ENCODE results near the gene PIGW.

DNA sequence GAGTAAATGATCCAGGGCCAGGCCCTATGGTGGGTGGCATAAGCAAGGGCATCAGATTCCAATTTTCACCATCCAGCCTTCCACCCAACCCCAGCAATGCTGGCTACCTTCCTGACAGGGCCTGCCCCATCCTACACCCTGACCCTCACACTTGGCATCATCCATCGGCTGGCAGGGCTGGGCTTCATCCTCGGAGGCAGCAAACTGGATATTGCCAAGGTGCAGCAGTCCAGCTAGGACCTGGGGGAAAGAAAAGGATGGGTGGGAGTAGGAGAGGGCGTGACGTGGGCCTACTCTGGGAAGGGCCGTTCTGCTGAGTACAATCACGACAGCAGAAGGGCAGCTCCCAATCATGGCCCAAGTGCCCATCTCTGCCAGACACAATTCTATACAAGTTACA is 23.6 kb upstream of the PIGW start:
- TF ChIP-seq, protein P1, sequence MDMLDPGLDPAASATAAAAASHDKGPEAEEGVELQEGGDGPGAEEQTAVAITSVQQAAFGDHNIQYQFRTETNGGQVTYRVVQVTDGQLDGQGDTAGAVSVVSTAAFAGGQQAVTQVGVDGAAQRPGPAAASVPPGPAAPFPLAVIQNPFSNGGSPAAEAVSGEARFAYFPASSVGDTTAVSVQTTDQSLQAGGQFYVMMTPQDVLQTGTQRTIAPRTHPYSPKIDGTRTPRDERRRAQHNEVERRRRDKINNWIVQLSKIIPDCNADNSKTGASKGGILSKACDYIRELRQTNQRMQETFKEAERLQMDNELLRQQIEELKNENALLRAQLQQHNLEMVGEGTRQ (CRISPR knock-in tag; IDR thresholded peaks at IDR 0.05), result no peak
- TF ChIP-seq, protein P2, sequence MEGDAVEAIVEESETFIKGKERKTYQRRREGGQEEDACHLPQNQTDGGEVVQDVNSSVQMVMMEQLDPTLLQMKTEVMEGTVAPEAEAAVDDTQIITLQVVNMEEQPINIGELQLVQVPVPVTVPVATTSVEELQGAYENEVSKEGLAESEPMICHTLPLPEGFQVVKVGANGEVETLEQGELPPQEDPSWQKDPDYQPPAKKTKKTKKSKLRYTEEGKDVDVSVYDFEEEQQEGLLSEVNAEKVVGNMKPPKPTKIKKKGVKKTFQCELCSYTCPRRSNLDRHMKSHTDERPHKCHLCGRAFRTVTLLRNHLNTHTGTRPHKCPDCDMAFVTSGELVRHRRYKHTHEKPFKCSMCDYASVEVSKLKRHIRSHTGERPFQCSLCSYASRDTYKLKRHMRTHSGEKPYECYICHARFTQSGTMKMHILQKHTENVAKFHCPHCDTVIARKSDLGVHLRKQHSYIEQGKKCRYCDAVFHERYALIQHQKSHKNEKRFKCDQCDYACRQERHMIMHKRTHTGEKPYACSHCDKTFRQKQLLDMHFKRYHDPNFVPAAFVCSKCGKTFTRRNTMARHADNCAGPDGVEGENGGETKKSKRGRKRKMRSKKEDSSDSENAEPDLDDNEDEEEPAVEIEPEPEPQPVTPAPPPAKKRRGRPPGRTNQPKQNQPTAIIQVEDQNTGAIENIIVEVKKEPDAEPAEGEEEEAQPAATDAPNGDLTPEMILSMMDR (IDR thresholded peaks at IDR 0.05), result no peak
- TF ChIP-seq FOXP1 (CRISPR knock-in tag; IDR thresholded peaks at IDR 0.05; ENCODE audit: borderline replicate concordance), result no peak

Measured in WTC11 (cell line).